ENCODE results near the gene COPS4.

COPS4 gene

DNA sequence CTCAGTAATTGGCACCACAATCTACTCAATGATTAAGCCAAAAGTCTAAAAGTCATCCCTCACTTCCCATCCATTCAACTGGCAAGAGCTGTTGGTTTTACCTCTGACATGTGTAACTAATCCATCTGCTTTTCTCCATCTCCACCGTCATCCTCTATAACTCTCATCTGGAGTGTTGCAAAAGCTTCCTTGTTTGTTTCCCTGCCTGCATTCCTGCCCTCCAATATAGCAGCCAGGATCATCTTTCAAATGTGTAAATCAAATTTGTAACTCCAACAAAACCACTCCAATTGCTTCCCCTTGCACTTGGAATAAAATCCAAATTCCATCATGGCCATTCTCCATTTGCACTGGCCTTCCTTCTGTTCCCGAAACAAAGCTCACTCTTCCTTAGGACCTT lies 83.9 kb downstream of the COPS4 start:
- in situ Hi-C loops (cut with MboI; ENCODE audit: low pct_unique_long_range_greater_than_20kb, low sequenced_read_pairs, unreplicated experiment), result no loop called here
- no peak for DNase-seq (ENCODE audit: low spot score)
- TF ChIP-seq, protein P1, sequence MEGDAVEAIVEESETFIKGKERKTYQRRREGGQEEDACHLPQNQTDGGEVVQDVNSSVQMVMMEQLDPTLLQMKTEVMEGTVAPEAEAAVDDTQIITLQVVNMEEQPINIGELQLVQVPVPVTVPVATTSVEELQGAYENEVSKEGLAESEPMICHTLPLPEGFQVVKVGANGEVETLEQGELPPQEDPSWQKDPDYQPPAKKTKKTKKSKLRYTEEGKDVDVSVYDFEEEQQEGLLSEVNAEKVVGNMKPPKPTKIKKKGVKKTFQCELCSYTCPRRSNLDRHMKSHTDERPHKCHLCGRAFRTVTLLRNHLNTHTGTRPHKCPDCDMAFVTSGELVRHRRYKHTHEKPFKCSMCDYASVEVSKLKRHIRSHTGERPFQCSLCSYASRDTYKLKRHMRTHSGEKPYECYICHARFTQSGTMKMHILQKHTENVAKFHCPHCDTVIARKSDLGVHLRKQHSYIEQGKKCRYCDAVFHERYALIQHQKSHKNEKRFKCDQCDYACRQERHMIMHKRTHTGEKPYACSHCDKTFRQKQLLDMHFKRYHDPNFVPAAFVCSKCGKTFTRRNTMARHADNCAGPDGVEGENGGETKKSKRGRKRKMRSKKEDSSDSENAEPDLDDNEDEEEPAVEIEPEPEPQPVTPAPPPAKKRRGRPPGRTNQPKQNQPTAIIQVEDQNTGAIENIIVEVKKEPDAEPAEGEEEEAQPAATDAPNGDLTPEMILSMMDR (IDR thresholded peaks at IDR 0.05; ENCODE audit: extremely low read depth, insufficient read depth, missing control alignments), result no peak

DNA sequence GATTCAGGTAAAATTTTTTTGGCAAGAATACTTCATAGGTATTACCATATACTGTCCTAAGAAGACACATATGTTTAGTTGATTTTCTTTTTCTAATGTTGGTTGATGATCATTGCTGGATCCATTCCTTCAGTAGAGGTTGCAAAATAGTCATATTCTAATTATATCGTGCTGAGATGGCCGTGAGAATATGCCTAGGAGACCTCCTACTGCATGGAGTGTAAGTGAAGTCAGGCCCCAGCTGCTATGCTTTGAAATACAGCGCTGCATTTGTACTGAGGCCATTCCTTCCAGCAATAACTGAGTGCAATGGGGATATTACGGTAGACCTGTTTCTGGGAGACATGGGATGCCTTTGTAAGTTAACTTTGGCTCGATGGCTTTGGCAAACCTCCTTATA lies 86.3 kb downstream of the COPS4 start:
- in situ Hi-C loops (cut with MboI; ENCODE audit: low pct_unique_long_range_greater_than_20kb, low sequenced_read_pairs, unreplicated experiment), result no loop called here
- DNase-seq (ENCODE audit: low spot score), result no peak
- TF ChIP-seq, protein P1 (IDR thresholded peaks at IDR 0.05; ENCODE audit: extremely low read depth, insufficient read depth, missing control alignments), result no peak

DNA sequence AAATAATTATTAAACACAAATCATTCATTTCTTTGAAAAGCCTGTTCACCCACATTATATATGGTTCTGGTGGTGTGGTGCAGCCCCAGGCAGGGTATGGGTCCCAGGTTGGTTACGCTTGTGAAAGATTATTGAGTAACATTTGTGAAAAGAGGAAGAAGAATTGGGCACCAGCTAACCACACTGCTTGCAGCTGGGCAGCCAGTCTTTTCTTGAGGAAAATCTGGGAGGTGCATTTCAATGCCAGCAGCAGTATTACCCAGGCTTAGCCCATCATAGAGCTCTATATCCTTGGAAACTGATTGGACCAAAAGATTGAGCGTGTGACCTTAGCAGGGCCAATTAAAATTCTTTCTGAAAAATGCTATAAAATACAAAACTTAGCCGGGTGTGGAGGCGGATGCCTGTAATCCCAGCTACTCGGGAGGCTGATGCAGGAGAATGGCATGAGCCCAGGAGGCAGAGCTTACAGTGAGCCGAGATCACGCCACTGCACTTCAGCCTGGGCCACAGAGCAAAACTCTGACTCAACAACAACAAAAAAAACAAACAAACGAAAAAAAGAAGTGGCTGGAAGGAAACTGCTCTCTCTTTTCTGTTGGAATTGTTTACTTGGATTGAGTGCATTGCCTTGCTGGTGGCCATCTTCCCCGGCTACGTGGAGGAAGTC lies 89.3 kb downstream of the COPS4 start:
- TF ChIP-seq, protein P1 (IDR thresholded peaks at IDR 0.05; ENCODE audit: extremely low read depth, insufficient read depth, missing control alignments), result no peak
- no peak for DNase-seq (ENCODE audit: low spot score)
- in situ Hi-C loops (cut with MboI; ENCODE audit: low pct_unique_long_range_greater_than_20kb, low sequenced_read_pairs, unreplicated experiment), result no loop called here
